ENCODE data around the gene DEAF1. TPM values are rescaled to one million over a fixed set of nuclear protein-coding genes. Genes with fewer than 3 reads are reported as not detected.

Gene DEAF1
- total RNA-seq, 2 donors from 2014 or later: 15.8 to 28.0 TPM

DNA sequence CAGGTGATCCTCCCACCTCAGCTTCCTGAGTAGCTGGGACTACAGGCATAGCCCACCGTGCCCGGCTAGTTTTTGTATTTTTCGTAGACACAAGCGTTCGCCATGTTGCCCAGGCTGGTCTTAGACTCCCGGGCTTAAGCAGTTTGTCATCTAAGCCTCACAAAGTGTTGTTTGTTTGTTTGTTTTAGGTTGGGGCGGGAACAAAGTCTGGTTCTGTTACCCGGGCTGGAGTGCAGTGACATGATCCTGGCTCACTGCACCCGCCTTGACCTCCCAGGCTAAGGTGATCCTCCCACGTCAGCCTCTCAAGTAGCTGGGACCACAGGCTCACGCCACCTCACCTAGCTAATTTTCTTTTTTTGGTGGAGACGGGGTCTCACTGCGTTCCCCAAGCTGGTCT is 91.9 kb downstream of the DEAF1 start:
- intact Hi-C loops (cut with DNase I): no loop called here
- Histone ChIP-seq H3K27me3 (no peaks in the 10 kb centered on the region), H3K4me3 (no peak overlapping the region), H3K27ac (no peak overlapping the region), H3K9me3 (no peaks in the 10 kb centered on the region), H3K36me3 (replicated peaks in 1 of 2; ENCODE audit: insufficient read depth in 1 of 2, low read depth in 2 of 2) (peaks cover 4 to 63% of the 10 kb centered on the region in 2 donors), H3K4me1 (no peaks in the 10 kb centered on the region)
- WGBS, 2 donors: 88 to 93% methylated on average over 13 of the region's 13 CpGs
- no peak for DNase-seq
- no peak for ATAC-seq
- no peak for TF ChIP-seq POLR2A (IDR thresholded peaks at IDR 0.05)
- TF ChIP-seq, protein P1, sequence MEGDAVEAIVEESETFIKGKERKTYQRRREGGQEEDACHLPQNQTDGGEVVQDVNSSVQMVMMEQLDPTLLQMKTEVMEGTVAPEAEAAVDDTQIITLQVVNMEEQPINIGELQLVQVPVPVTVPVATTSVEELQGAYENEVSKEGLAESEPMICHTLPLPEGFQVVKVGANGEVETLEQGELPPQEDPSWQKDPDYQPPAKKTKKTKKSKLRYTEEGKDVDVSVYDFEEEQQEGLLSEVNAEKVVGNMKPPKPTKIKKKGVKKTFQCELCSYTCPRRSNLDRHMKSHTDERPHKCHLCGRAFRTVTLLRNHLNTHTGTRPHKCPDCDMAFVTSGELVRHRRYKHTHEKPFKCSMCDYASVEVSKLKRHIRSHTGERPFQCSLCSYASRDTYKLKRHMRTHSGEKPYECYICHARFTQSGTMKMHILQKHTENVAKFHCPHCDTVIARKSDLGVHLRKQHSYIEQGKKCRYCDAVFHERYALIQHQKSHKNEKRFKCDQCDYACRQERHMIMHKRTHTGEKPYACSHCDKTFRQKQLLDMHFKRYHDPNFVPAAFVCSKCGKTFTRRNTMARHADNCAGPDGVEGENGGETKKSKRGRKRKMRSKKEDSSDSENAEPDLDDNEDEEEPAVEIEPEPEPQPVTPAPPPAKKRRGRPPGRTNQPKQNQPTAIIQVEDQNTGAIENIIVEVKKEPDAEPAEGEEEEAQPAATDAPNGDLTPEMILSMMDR (IDR thresholded peaks at IDR 0.05): no peak

DNA sequence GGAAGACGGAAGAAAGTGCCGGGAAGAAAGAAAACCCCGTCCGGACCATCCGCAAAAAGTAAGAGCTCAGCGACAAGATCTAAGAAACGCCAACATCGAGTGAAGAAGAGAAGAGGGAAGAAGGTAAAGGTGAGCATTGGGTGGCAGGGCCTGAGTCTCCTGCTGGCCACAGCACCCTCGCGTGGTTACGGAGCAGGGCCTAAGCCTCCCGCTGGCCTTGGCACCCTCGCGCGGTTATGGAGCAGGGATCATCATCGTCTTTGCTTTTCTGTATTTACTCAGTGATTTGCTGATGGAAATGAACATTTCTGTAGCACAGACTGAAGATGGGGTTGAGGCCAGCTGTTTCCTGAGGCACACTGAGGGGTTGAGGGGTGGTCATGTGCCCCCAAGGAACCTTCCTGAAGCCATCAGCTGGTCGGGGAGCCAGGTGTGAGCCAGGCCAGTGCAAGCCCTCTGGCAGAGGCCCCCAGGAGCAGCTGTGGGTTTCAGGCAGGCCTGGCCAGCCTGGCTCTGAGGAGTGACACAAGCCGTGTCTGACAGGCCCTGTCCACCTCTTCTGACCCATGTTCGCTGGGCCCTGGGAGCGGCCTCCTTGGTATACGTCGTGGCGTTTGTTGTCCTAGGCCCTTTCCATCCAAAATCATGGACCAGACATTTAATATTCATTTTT is 93.3 kb downstream of the DEAF1 start:
- TF ChIP-seq, protein P1 (IDR thresholded peaks at IDR 0.05): no peak
- TF ChIP-seq POLR2A (IDR thresholded peaks at IDR 0.05): no peak
- Histone ChIP-seq H3K27ac (no peak overlapping the region), H3K4me3 (no peak overlapping the region), H3K27me3 (no peaks in the 10 kb centered on the region), H3K9me3 (no peaks in the 10 kb centered on the region), H3K36me3 (replicated peaks in 1 of 2; ENCODE audit: insufficient read depth in 1 of 2, low read depth in 2 of 2) (peaks cover 4 to 60% of the 10 kb centered on the region in 2 donors), H3K4me1 (no peaks in the 10 kb centered on the region)
- no peak for DNase-seq
- intact Hi-C loops (cut with DNase I): no loop called here
- ATAC-seq: no peak
- WGBS, 2 donors: 90 to 94% methylated on average over 17 to 23 of the region's 23 CpGs

DNA sequence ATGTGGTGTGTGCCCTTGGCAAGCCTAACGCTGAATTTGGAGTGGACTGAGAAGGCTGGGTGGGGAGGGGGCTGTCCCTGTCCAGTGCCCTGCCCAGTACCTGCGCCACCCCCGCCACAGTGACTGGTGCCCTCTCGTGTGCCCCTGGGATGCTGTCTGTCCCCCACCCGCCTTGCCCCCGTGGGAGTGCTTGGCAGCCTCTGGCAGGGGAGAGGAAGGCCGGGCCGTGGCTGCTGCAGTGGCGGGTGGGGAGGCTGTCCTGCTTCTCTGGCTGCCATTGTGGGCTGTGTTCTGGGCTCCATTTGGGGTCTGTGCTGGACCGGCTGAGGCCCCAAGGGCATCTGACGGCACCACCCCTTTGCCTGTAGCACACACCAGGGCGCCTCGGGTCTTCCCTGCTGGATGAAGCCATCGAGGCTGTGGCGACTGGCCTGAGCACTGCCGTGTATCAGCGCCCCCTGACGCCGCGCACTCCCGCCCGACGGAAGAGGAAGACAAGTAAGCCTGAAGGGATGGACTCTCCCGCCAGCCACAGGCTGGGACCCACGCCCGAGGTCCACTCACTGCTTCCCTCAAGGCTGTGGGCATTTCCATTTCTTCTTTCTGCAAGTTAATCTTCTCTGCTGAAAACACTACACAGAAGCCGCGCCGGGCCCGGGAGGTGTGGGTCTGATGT is 96.9 kb downstream of the DEAF1 start:
- peaks cover 10 to 43% of the 10 kb centered on the region in 2 donors for H3K36me3 ChIP-seq (replicated peaks in 1 of 2; ENCODE audit: insufficient read depth in 1 of 2, low read depth in 2 of 2)
- intact Hi-C loops (cut with DNase I): no loop called here
- DNase-seq: no peak
- no peaks in the 10 kb centered on the region for H3K27me3 ChIP-seq
- 90 to 93% methylated on average over 7 to 30 of the region's 30 CpGs for WGBS, 2 donors
- H3K4me1 ChIP-seq: no peaks in the 10 kb centered on the region
- ATAC-seq: no peak
- no peak overlapping the region for H3K27ac ChIP-seq
- H3K9me3 ChIP-seq: no peaks in the 10 kb centered on the region
- no peak overlapping the region for H3K4me3 ChIP-seq
- no peak for TF ChIP-seq POLR2A (IDR thresholded peaks at IDR 0.05)
- TF ChIP-seq, protein P1 (IDR thresholded peaks at IDR 0.05): no peak

DNA sequence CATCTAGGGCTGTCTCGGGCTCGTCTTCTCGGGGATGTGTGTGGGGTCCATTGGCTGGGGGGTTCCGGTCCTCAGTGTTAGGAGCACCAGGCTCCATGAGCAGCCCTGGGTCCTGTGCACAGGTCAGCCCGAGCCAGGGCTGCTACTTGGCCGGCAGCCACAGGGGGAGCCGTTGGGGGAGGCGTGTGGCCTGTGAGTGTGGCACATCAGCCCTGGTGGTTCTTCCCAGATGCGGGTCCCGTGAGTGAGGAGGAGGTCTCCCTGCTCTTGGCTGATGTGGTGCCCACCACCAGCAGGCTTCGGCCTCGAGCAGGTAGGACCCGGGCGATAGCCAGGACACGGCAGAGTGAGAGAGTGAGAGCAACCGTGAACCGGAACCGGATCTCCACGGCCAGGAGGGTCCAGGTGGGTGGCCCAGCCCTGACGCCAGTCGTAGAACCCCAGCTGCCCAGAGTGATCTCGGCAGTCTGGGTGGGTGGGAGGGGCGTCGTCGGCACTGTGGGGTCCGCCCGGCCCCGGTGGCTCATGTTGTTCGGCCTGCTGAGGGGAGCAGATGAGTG is 97.8 kb downstream of the DEAF1 start:
- Histone ChIP-seq H3K4me1 (no peaks in the 10 kb centered on the region), H3K4me3 (no peak overlapping the region), H3K9me3 (no peaks in the 10 kb centered on the region), H3K36me3 (replicated peaks in 1 of 2; ENCODE audit: insufficient read depth in 1 of 2, low read depth in 2 of 2) (peaks cover 18 to 45% of the 10 kb centered on the region in 2 donors), H3K27ac (no peak overlapping the region), H3K27me3 (no peaks in the 10 kb centered on the region)
- intact Hi-C loops (cut with DNase I): no loop called here
- TF ChIP-seq, protein P1 (IDR thresholded peaks at IDR 0.05): no peak
- no peak for TF ChIP-seq POLR2A (IDR thresholded peaks at IDR 0.05)
- no peak for DNase-seq
- WGBS, 2 donors: 85 to 89% methylated on average over 4 to 29 of the region's 29 CpGs
- no peak for ATAC-seq

Measured in body of pancreas (tissue), 4 donors.